HG02623 (cell line): ENCODE data around the gene RABGGTA.
A peak's percentile ranks its signal among the peaks of the same experiment; 100 is the strongest.

Experiments
- ATAC-seq: cut with Tn5 transposase; IDR thresholded peaks from one replicate; pipeline ENCODE4 v1.9.1; 2021; ENCODE audit warnings: moderate library complexity; ENCODE audit not compliant: unreplicated experiment

Gene RABGGTA, protein sequence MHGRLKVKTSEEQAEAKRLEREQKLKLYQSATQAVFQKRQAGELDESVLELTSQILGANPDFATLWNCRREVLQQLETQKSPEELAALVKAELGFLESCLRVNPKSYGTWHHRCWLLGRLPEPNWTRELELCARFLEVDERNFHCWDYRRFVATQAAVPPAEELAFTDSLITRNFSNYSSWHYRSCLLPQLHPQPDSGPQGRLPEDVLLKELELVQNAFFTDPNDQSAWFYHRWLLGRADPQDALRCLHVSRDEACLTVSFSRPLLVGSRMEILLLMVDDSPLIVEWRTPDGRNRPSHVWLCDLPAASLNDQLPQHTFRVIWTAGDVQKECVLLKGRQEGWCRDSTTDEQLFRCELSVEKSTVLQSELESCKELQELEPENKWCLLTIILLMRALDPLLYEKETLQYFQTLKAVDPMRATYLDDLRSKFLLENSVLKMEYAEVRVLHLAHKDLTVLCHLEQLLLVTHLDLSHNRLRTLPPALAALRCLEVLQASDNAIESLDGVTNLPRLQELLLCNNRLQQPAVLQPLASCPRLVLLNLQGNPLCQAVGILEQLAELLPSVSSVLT

DNA sequence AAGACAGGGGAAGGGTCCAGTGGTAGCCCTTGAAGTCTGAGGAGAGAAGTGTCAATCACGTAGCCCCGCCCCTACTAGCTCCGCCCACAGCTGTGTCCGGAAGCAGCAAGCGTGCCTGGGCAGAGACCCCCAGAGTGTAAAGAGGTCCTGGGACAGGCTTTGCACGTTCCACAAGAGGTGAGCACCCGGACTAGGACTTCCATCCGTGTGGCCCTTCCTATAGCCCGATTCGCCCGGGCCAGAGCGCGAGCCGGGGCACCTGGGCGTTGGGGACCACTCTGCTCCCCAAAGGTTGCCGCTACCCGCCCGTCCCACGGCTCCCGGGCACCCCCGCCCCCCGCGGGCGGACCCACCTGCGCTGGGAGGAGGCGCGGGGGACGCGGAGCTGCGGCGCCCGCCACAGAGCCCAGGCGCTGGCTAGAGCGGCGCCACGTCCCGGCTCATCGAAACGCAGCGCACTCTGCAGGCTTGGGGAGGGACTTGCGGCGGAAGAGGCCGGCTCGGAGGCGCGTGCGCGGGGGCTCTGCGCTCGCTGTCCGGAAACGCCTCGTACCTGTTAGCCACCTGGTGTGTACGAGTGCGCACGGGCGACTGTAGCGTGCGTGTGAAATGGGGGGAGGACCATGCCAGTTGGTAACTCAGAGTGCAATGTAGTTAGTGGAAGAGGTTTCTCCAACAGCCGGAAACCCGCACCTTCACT is at the start of gene RABGGTA:
TSS of gene RABGGTA (minus strand) at position 464 of the 700 bp plus-strand sequence. CDS start 482 bp downstream, outside the sequence.
- peak; percentile 80 for ATAC-seq

DNA sequence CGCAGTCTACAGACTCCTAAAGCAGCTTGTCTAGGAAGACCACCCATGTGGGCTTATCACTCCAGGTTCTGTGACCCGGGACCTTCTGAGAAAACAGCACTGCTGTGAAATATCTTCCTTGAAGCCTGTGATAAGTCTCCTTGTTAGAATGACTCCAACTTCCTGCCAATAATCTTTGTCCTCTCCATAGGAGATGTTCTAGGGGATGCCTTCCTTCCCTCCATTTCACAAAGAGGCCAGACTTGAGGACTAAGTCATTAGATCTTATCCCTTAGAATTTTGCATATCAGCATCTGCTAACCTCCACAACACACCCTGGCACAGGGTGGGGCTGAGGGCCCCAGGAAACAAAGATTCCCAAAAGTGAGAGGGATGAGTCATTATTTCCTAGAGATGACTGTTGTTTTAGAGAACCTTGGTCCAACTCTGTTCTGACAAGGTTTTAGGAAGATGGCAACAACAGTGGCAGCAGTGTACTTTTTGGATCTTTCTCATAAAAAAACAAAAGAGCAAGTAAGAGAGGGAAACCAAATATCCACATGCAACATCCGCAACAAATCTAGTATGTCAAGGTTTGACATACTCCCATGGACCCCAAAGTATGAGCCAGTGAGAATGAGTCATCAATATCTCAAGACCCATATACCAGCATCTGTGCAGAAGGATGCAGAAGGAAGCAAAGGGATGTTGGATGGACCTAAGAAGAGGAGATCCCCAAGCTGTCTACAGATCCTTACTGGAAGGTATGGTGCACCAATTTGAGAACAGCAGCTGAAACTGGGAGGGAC is 45.9 kb upstream of the RABGGTA start:
- ATAC-seq, result no peak

DNA sequence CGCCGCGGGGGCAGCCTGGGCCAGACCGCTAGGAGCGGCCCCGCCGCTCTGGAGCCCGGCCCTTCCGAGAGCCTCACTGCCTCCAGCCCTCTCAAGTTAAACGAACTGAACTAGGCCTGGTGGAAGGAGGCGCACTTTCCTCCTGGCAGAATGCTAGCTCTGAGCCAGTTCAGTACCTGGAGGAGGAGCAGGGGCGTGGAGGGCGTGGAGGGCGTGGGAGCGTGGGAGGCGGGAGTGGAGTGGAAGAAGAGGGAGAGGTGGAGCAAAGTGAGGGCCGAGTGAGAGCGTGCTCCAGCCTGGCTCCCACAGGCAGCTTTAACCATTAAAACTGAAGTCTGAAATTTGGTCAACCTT is 45.2 kb upstream of the RABGGTA start:
- ATAC-seq, result no peak

DNA sequence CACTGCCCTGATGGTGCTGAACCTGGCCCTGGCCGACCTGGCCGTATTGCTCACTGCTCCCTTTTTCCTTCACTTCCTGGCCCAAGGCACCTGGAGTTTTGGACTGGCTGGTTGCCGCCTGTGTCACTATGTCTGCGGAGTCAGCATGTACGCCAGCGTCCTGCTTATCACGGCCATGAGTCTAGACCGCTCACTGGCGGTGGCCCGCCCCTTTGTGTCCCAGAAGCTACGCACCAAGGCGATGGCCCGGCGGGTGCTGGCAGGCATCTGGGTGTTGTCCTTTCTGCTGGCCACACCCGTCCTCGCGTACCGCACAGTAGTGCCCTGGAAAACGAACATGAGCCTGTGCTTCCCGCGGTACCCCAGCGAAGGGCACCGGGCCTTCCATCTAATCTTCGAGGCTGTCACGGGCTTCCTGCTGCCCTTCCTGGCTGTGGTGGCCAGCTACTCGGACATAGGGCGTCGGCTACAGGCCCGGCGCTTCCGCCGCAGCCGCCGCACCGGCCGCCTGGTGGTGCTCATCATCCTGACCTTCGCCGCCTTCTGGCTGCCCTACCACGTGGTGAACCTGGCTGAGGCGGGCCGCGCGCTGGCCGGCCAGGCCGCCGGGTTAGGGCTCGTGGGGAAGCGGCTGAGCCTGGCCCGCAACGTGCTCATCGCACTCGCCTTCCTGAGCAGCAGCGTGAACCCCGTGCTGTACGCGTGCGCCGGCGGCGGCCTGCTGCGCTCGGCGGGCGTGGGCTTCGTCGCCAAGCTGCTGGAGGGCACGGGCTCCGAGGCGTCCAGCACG is 44.6 kb upstream of the RABGGTA start:
- no peak for ATAC-seq

DNA sequence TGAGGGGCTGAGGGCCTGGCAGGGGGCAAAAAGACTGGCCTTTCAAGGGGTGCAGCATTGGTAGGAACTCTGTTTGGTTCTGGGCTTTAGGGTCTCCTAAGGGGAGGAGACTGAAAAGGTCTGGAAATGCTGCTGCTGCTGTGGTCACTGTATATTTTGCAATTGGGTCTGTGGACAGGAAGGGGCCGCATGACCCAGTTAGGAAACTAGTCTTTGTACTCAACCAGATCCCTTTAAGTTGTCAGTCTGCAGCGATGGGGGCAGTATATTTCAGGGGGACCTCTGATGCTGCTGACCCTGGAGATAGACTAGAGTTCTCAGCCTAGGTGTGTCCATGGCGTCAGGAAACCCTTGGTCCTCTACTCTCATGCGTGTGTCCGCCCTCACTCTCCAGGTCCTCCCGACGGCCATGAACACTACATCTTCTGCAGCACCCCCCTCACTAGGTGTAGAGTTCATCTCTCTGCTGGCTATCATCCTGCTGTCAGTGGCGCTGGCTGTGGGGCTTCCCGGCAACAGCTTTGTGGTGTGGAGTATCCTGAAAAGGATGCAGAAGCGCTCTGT is 43.9 kb upstream of the RABGGTA start:
- no peak for ATAC-seq

DNA sequence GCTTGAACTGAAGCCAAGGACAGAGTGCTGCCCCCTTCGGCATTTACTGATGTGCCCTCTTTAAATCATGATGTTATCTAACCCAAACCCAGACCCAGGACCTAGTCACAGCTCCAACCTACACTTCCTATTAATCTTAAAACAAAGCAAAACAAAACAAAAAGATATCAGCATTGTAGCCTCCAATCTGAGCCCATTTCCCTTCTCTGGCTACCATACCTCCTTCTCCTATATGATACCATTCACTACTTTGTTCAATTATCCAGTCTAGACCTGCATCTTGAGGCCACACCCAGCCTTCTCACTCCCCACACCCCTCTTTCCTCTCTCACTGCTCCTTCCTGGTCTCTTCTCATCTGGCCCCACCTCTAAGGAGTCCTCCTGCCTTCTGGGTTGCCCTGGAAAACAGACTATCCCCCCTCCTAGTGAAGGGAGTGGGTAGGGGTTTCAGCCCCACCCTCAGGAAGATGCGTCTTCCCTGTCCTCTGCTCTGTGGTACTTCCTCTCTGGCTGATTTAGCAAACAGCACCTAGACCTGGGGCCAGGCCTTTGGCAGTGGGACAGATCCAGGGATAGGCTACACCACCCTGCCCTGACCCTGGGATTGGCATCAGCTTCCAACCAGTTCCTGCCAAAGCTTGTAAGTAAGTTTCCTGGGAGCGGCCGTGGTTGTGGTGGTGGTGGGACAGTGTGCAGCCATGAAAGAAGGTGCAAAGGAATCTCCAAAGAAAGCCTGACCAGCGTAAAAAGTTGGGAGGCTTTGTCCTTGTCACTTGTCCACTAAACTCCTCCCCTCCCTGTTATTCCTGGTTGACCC is 43.2 kb upstream of the RABGGTA start:
- no peak for ATAC-seq

DNA sequence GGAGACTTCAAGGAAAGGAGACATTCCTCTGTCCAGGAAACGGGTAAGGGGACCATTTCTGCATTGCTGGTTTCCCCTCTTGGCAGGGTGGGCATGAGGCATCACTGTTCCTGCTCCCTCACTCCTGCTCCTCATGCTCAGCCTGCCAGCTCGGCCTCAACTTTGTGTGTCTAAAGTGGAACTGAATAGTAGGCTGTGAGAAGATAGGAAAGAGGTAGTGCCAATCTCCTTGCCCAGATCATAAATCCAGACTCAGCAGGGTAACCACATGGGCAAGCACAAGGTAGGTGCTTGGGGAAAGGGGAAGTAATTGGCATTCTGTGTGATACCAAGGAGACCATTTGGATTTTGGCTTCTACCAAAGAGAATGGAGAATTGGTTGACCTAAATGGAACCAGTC is 42.5 kb upstream of the RABGGTA start:
- no peak for ATAC-seq

DNA sequence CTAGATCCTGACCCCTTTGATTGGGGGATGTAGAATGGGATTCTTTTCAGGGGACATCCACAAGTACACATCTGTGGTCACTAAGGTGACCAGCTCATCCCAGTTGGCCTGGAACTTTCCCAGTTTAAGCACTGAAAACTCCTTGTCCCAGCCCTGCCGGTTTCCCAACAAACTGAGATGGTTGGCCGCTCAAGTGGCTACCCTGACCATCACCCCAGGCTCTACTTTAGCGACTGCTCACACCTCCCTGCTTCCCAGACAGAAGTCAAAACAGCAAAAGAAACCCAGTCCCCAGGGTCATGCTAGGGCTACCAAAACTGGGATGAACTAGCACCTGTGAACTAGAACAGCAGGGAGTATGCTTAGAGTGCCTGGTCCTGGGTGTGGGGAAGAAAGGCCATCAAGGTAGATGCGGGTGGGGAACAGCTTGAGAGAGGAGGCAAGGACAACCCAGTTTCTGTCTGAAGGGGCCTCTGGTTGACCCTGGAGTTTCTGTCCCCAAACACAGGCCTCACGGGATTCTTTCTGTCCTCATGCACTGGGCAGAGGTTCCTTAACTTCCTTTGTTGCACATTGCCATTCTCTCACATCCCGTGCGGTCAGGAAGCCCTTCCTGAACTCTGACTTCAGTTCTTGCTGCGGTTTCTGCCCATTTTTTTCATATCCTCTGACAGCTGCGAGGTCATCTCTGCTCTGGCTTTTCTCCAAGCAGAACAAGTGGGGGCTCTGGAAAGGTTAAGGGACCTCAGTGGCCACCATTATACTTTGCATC is 41.5 kb upstream of the RABGGTA start:
- no peak for ATAC-seq

DNA sequence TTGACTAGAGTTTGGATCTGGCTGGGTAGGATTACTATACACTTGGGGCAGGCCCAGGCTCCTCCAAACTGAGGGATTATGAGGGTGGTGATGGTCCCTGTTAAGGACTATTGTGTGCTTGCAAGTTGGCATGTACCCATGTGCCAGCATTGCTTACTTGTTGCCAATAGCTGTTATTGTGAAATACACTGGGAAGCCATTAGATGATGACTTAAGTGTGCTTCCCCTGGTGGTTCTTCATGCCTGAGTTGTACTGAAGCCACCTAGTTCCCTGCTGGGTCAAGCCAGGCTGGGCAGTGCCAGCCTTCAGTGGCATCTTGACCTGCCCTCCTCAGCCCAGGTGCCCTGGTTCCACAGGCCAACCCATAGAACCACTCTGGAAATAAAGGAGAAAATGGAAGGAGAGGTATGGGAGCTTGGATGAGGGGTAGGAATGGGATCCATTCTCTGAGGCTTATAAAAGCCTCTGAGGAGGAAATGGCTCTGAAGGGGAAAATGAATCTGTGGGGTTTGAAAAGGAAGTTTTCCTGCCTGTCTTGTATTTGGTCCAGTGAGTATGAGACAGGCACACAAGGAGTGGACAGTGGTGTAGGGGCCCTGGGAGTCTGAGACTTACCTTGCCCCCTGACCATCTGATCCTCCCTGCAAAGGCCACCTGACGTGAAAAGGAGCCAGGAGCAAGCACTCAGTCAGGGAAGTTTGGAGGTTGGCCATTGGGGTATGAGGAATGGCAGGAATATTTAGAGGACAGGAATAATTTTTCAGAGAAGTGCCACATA is 40.6 kb upstream of the RABGGTA start:
- no peak for ATAC-seq

DNA sequence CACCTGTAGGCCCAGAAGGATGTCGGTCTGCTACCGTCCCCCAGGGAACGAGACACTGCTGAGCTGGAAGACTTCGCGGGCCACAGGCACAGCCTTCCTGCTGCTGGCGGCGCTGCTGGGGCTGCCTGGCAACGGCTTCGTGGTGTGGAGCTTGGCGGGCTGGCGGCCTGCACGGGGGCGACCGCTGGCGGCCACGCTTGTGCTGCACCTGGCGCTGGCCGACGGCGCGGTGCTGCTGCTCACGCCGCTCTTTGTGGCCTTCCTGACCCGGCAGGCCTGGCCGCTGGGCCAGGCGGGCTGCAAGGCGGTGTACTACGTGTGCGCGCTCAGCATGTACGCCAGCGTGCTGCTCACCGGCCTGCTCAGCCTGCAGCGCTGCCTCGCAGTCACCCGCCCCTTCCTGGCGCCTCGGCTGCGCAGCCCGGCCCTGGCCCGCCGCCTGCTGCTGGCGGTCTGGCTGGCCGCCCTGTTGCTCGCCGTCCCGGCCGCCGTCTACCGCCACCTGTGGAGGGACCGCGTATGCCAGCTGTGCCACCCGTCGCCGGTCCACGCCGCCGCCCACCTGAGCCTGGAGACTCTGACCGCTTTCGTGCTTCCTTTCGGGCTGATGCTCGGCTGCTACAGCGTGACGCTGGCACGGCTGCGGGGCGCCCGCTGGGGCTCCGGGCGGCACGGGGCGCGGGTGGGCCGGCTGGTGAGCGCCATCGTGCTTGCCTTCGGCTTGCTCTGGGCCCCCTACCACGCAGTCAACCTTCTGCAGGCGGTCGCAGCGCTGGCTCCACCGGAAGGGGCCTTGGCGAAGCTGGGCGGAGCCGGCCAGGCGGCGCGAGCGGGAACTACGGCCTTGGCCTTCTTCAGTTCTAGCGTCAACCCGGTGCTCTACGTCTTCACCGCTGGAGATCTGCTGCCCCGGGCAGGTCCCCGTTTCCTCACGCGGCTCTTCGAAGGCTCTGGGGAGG is 39.5 kb upstream of the RABGGTA start, which contains the start of gene LTB4R:
TSS of gene LTB4R (plus strand) at position 857 of the 959 bp plus-strand sequence. CDS start 4,150 bp downstream, outside the sequence.
- ATAC-seq, result peak; percentile 62

DNA sequence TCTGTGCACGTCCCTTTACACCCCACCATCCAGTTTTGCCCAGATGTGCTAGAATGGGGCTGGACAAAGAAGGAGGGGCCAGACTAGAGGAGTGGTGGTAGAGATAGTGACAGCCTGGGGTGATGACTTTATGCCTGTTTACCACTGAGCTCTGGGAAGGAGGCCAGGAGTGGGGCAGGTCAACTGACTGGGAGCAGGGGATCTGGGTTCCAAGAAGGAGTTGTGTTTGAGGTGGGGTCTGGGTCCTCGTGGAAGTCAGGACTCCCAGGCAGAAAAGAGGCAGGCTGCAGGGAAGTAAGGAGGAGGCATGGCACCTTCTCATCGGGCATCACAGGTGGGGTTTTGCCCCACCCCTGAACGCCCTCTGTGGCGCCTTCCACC is 38.9 kb upstream of the RABGGTA start:
- ATAC-seq, result no peak

DNA sequence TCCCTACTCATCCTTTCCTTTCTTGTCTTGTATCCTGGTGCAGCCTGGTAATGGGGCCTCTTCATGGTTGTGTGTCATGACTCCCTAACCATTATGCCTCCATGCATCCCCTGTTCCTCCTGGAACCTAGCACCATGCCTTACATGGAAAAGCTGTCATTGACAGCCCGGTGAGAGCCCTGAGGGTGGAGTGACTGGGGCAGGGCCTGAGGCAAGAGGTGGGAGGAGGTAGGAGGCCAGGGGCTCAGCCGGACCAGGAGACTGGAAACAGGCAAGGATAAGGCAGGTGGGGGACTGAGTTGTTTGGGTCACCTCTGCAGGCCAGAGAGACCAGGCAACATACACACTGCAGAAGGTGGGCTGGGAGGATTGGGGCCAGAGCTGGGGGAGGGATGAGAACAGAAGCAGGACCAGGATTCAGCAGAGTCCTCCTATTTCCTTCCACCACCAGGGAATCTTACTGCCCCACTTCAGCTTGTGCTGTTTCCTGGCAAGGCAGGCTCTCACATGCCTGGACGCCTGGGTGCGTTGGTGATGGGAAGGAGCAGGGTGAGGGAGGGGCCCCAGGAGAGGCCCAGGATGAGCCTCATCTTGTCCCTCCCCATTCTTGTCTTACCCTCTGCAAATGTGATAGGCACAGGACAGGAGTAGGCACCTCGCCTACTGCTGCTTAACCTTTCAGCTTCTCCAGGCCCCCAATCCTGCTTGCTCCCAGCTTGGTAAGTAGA is 38.3 kb upstream of the RABGGTA start, which contains the start of gene LTB4R2:
TSS of gene LTB4R2 (plus strand) at position 603 of the 727 bp plus-strand sequence. CDS start 525 bp downstream, outside the sequence.
- ATAC-seq, result no peak

DNA sequence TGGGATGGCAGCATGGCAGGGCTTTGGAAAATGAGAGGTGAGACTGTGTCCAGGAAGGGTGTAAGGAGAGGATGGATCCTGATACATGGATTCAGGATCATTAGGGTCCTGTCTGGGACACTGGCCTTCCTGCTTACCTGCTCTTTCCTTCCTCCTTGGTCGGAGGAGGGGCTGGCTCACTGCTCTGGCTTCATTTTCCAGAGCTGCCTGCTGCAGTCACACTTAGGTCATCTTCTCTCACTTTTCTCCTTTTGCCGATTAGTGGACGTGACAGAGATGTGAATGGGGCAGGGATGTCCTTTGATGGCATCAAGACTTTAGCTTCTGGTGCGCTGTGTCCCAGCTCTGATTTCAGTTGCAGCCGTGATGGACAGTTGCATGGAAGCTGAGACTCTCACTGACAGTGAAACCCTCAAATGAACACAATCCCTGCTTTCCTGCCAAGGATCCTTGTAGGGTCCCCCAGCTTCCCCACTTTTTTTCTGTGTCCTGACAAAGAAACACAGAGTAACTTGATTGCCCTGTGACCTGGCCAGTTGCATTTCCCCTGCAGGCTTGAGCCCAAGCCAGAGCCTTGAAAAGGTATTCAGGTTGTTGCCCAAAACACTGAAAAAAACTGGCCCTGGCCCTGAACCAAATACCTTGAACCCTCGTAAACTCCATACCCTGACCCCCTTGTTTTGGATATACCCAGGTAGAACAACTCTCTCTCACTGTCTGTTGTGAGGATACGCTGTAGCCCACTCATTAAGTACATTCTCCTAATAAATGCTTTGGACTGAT is 37.1 kb upstream of the RABGGTA start:
- no peak for ATAC-seq

DNA sequence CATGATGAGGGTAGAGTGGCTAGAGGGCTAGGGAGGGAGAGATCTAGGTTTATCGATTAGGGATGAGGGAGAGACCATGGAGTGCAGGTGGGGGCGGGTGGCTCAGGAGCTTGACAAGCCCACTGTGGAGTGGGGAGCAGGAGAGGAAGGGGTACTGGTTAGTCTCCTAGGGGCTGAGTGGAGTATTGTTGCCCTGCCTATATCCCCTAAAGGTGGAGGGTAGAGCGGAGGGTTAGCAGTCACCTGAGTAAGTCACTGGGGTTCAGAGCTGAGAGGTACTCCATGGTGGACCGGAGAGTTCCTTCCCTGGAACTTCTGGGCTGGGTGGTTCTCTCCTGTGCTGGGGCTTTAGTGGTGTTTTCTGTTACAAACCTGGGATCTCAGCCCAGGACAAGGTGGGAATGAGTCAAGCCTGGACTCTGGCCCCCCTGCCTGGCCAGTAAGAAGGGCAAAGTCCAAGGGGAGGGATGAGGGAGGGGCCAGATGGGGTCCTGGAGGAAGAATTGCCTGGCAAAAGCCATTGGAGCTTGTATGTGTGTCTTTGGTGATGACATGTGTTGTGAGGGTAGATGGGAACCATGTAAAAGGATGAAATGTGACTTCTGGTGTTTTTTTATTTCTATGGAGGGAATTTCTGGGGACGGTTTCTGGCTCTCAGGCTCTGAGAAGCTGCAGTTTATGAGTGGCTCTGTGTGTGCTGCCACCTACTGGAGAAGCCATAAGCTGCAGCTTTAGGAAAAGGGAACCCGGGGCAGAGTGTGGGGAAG is 36.4 kb upstream of the RABGGTA start, which contains the start of gene CIDEB:
TSS of gene CIDEB (minus strand) at position 403 of the 767 bp plus-strand sequence. CDS start at position 284, 119 bp downstream.
- ATAC-seq, result no peak
